Right hindlimb (tissue), 1 donor: ENCODE data around the gene CROCC2.

Experiments used
- DNase-seq: peaks from one replicate; pipeline ENCODE4 v3.0.0-alpha.2; 2018

The CROCC2 gene

DNA sequence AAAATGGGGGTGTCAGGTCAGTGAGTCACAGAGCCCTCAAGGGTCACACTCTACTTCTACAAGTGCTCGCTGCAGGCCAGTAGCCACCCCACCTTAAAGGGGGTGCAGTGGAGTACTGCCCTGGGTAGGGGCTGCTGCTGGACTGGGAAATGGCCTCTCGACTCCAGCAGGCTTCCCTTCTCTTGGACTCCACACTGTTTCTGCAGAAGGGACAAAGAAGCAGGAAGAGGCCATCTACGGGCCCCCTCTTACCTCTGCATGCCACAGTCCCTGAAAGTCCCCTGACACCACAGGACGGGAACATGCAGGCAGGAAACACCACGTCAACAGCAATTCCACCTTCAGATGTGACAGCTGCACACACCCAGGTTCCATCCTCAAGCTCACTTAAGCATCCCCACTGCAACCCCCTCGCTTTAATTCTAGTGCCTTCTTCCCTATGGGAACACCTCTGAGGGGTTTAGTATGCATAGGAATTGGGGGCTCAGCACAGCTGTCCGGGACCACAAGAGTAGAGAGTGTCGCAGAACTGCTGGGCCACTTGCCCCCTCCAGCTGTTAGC is 114.6 kb downstream of the CROCC2 start:
- DNase-seq: no peak

DNA sequence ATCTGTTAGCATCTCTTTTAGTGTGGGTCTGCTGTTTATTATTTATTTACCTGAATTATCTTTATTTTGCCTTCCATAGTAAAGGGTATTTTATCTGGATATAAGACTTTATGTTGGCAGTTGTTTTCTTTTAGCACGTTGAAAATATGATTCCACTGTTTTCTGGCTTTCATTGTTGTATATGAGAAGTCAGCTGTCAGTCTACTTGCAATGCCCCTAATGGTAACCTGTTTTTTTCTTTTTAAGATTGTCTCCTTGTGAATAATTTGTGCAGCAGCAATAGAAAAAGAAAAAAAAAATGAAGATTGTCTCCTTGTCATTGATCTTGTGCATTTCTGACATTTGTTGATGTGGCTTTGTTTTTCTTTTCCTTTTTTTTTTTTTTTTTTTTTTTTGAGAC is 119.5 kb downstream of the CROCC2 start:
- no peak for DNase-seq

DNA sequence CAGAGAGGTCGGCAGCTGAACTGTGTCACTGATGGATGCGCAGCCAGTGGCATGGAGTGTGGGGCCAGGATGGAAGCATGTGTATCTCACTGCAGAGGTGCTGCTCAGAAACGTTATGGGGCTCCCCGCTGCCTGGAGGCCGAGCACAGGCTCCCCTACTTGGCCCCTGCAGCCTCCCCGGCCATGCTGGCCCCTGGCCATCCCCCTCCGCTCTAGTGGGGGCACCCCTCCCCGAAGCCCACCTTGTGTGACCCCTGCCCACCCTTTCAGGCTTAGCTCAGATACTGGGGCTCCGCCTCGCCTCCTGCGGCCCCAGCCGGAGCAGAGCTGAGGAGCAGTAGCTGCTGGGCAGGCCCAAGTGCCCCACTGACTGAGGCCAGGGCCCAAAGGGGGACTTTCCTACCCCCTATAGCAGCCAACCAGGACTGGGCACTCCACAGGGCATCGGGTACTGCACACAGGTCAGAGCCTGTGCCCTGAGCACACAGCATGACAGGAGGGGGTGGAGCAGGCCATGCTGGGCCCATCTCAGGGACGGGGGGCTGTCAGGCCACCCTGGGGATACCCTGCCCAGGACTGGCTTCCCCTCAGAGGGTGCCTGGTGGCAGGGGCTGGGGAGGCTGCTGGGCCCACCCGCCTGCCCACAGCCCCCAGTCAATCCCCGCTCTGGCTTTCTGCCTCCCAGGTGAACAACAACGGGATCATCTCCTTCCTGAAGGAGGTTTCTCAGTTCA is 123.6 kb downstream of the CROCC2 start:
- DNase-seq: no peak

DNA sequence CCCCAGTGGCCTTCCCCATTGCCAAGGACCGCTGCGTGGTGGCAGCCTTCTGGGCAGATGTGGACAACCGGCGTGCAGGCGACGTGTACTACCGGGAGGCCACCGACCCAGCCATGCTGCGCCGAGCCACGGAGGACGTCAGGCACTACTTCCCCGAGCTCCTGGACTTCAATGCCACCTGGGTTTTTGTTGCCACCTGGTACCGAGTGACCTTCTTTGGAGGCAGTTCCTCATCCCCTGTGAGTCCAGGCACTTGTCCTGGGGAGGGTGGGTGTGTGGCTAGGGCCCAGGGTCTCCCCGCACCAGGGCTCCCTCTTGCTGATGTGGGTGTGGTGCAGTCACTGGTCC is 124.2 kb downstream of the CROCC2 start:
- no peak for DNase-seq

DNA sequence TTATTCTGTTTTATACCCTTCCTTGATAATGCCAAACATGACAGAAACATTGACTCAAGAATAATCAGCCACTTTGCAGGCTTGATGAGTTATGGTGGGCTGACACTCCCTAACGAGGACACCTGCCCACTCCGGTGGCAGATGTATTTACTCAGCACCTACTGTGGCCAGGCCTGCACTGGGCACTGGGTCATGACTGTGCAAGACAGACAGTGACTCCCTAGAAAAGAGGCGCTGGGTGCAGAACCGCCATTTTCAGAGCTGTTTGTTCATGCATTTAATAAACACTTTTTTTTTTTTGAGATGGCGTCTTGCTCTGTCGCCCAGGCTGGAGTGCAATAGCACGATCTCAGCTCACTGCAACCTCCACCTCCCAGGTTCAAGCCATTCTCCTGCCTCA is 124.7 kb downstream of the CROCC2 start:
- DNase-seq: no peak

DNA sequence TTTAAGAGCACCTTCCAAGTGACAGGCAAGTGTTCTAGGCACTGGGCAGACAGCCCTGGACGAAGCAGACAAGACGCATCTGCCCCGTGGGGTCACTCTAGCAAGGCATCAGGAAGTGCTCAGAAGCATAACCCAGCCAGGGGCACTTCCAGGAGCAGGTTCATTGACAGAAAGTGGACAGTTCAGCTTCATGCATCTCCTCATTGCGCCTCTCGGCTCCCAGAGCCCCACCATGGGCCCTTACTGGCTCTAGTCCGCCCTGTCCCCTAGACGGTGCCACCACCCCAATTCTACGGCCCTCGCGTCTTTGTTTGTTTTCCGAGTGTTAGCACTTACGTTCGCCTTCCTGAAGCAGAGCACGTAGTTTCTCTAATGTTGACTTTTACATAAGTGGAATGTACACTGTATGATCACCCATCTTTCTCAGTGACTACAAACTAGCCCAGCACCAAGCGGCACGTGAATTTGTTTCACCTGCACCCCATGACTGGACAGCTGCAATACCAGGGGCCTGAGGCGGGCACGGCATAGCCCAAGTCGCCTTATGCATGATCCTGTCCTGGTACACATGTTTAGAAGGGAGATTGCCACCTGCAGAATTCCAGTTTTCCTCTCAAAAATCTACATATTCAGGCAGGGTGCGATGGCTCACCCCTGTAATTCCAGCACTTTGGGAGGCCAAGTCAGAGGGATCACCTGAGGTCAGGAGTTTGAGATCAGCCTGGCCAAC is 125.5 kb downstream of the CROCC2 start:
- DNase-seq: no peak

DNA sequence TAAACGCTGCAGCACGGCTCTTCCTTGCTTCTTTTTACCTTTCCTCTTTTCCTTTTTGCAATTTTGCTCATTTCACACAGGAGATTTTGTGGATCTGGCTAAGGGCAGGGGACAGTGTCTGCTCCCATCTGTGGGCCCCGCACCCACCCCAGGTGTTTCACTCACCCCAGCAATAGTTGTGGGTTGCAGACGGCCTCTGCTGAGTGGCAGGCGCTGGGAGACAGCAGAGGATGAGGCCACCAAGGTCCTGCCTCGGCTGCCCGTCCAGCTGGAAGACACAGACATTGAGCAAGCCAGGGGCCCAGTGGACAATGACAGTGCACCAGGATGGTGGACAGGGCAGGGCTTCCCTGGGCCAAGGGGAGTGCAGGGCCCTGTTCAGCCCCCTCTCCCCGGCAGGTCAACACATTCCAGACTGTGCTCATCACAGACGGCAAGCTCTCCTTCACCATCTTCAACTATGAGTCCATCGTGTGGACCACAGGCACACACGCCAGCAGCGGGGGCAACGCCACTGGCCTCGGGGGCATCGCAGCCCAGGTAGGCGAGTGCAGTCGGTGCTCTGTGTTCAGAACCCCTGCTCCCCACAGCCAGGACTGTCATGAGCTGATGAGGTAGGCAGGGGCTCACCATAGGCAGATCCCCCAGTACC is 127.3 kb downstream of the CROCC2 start:
- no peak for DNase-seq

DNA sequence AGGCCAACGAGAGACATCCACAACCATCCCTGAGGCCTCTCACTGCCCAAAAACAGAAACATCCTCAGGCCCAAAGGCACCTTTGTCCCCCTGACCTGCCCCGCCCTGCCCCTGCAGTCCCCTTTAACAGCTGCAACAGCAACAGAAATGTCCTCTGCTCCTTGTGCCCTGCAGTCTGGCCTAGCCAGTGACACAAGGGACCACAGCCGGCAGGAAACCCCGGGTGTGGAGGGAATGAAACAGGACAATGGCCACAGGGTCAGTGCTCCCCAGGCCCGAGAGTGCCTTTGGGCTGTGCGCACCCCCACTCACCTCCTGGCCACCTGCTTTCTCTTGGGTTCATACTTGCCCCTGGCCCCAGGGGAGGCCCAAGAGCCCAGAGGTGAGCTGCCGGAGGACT is 127.9 kb downstream of the CROCC2 start:
- no peak for DNase-seq

DNA sequence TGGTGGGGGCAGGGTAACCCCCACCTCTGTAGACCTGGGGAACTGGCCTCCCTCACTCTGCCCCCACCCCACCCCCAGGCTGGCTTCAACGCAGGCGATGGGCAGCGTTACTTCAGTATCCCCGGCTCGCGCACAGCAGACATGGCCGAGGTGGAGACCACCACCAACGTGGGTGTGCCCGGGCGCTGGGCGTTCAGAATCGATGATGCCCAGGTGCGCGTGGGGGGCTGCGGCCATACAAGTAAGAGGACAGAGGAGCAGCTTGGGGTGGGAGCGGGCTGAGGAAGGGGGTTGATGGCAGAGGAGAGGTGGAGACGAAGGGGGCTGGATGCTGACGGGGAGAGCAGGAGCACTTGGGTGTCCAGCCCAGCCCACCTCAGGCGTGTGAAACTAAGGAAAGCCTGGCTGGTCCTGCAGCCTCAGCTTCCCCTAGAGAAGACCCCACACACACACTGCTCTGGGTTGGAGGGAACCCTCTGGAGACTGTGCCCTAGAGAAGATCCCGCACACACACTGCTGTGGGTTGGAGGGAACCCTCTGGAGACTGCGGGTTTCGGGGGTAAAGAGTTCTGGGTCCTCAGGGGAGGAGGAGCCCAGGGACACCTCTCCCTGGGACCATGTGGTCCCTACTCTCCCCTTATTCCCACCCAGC is 128.5 kb downstream of the CROCC2 start:
- no peak for DNase-seq

DNA sequence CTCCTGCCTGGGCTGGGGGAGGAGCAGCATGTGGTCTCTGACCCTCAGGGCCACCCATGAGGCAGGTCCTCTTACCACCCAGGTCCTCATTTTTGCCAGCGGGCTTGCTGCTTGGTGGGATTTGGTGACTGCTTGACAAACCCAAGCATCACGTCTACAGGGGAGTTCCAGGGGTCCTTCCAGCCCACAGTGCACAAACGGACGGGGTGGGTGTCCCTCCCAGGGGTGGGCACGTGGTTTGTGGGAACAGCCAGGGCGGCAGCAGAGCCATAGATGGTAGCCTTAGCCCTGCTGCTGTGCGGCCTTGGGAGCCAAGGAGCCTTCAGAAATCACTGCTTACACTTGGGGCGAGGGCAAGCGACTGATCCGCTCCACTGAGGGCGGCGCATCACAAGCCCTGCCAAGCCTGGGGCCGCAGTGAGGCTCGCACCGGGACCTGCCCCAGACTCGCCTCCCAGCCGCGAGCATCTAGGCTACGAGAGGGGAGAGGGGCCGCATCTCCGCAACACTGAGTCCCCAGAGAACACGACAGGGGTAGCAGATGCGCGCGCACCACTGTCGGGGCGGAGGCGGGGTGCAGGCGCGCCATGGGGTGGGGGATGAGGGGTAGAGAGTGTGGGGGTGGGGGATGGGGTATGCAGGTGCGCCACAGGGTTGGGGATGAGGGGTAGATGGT is 129.1 kb downstream of the CROCC2 start:
- no peak for DNase-seq

DNA sequence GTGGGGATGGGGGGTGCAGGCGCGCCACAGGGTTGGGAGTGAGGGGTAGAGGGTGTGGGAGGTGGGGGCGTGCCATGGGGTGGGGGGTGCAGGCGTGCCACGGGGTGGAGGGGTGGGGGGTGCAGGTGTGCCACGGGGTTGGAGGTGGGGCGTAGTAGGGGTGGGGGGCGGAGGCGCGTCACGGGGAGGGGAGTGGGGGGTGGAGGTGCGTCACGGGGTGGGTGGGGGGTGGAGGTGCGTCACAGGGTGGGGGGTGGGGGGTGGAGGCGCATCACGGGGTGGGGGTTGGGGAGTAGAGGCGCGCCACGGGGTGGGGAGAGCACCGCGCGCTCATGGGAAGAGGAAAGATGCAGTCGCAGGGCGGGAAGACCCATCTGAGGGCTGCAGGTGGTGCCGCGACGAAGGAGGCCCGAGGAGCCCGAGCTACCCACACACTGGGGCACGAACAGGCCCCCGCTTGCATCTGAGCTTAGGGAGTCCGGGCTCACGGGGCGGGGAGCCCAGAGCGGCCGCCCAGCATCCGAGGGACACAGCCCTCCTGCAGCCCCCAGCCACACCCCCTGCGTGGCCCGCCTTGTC is 129.8 kb downstream of the CROCC2 start:
- DNase-seq: no peak

DNA sequence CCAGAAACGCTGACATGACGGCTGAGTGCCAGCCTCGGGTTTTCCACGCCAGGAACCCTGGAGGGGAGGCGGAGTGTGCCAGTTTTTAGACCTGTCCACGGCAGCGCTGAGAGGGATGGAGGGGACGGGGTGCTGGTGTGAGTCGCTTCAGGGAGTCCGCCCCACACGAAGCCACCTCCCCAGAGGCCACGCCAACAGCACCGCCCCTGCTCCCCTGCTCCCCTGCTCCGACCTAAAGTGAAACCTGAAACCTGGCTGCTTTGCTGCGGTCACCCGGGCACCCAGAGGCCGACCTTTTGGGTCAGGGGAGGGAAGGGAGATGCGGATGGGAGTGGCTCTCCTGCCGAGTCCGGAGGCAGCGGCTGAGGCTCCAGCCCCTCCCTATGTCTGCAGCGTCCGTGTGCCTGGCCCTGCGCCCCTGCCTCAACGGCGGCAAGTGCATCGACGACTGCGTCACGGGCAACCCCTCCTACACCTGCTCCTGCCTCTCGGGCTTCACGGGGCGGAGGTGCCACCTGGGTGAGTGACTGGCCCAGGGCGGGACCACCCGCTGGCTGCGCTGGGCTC is 130.3 kb downstream of the CROCC2 start:
- DNase-seq: no peak

DNA sequence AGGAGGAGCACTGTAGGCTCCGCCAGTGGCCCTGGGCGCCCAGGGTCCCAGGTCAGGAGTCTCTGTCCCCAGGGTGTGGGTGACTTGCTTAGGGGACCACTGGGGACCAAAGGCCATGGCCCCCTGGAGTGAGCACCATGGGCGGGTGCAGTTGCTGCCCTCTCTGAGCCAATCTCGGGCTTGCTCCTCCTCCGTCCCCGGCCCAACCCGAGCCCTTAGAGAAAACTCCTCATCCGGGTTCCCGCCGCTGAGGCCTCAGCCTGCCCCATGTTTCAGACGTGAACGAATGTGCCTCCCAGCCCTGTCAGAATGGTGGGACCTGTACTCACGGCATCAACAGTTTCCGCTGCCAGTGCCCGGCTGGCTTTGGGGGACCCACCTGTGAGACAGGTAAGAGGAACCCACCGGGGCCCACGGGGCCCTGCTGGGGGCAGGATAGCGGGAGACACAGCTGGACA is 130.9 kb downstream of the CROCC2 start:
- no peak for DNase-seq

DNA sequence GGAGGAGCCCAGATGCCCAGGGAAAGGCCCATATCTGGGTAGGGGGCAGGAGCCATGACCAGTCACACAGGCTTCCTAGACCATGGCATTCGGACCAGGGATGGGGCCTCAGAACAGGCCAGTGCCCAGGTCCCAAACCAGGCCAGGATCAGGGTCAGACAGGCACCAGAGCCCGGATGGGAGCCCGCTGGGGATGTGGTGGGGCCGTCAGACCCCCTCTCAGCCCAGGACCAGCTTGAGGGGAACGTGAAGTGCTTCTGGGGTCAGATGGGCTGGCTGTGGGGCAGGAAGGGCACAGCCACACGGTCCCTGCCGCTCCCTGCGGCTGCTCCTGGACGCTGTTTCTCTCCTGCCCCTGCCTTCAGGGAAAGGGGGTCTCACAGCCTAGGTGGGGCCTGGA is 131.4 kb downstream of the CROCC2 start:
- no peak for DNase-seq

DNA sequence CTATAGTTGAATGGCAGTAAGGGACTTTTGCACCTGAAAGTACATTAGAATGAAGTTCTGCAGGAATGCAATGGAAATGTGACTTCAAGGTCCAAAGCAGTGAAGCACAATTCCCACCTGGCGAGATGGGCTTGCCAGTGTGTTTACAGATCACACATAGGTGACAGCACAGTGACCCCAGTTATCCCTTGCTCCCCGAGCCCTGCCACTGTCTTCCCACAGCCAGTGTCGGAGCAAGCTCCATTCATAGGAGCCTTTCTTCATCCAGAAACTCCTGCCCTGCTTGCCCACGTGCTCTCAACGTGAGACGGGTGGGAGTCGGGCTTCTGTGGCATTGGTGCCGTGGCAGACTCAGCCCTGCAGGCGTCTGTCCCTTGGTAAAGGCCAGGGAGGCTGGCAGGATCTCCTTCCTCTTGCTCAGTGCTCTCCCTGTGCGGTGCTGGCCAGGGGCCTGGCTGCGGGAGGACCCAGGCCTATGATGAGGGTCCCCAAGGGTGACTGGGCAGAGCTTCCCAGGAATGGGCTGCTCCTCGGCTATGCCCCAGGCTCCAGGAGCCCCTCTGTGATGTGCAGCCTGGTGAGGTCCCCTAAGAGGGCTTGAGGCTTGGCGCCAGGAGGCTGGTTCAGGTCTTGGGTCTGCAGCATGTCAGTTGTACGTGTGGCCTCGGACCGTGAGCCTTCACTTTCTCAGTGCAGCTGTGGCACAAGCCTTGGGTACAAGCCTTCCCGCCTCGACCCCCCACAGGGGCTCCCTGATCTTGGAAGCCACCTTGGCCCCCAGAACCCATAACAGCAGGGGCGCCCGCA is 132.4 kb downstream of the CROCC2 start:
- DNase-seq: no peak

DNA sequence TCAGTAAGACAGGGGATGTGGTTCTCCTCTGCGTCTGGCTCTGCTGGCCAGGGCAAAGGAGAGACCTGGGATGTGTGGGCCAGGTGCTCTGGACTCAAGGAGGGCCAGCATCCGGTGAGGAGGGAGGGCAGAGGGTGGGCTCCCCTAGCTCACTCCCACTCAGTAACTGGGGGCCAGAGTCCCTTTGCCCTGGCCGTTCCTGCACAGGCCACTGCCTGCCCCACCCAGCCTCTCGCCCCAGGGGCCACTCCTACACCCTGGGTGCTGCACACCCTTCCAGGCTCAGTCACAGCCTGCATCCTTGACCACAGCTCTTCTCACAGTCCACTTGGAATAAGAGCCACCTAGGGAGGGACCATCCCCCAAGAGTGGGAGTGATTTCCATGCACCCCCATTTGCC is 133.3 kb downstream of the CROCC2 start:
- no peak for DNase-seq

DNA sequence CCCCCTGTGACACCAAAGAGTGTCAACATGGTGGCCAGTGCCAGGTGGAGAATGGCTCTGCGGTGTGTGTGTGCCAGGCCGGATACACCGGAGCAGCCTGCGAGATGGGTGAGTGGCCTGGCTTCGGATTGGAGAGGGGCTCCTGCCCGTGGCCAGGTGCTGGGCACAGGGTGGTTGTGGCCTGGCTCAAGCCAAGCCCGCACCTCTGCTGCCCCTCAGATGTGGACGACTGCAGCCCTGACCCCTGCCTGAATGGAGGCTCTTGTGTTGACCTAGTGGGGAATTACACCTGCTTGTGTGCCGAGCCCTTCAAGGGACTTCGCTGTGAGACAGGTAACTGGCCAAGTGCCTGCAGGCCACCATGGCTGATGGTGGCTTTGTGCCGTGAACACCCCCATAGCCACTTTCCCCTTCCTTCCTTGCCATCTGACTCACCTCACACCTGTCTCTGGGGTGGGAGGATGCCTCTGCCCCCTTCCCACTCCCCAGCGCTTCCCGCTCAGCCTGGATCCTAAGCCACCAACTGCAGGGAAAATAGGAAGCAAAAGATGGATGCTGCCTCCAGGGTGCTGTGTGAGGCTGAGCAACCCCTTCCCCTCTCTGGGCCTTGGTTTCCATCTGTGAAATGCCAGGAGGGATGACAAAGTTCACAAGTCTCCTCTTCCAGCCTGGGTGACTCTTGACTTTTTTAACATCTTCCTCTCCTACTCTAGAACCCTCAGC is 134.1 kb downstream of the CROCC2 start:
- no peak for DNase-seq

DNA sequence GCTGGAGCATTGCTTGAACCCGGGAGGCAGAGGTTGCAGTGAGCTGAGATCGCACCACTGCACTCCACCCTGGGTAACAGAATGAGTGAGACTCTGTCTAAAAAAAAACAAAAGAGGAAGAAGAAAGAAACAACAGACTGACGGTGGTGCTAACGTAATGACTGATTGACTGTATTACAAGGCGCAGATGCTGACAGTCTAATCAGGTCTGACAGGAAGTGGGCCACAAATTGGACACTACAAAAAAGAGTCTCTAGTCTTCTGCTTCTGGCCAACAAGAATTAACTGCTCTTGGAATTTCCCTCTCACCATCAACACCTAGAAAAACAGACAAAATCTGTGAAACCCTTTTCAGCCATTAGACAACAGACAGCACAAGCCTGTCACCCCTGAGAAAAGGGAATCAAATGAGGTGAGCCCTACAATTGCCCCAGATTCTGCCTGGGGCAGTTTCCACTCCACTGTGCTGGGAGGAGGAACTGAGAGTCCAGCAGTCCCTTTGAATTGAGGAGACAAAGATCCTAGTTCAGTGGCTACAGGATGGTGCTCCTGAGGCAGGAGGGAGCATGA is 135.5 kb downstream of the CROCC2 start:
- DNase-seq: no peak
